NOMO-1 (cell line): ENCODE results near the gene FXN.

Experiments used
- DNase-seq, 2 experiments: peaks; one replicate each; lab custom pipeline; 2025; ENCODE audit not compliant: unreplicated experiment in 2 of 2; lab: John Stamatoyannopoulos, UW

FXN gene

GRCh38 chr9:69062195-69062594, 26.6 kb downstream of the FXN start:
- no peak for DNase-seq

- no peak for DNase-seq
These were observed 28.3 kb downstream of the FXN start for GRCh38 chr9:69063839-69064238.

GRCh38 chr9:69065660-69066059, 30.1 kb downstream of the FXN start:
- no peak for DNase-seq

- DNase-seq: no peak
These were observed 31.4 kb downstream of the FXN start for GRCh38 chr9:69066955-69067354.

GRCh38 chr9:69070201-69070600, 34.6 kb downstream of the FXN start:
- DNase-seq: no peak

- no peak for DNase-seq
These were observed 35.5 kb downstream of the FXN start for GRCh38 chr9:69071059-69071458.

- DNase-seq: no peak
These were observed 37.6 kb downstream of the FXN start for GRCh38 chr9:69073103-69073502.

GRCh38 chr9:69074801-69075200, 39.2 kb downstream of the FXN start:
- DNase-seq: no peak

- no peak for DNase-seq
These were observed 41.0 kb downstream of the FXN start for GRCh38 chr9:69076550-69076949.

GRCh38 chr9:69078069-69078468, 42.5 kb downstream of the FXN start:
- no peak for DNase-seq

- no peak for DNase-seq
These were observed 43.0 kb downstream of the FXN start for GRCh38 chr9:69078581-69078980.

GRCh38 chr9:69079186-69079585, 43.6 kb downstream of the FXN start:
- no peak for DNase-seq

GRCh38 chr9:69081261-69081660, 45.7 kb downstream of the FXN start:
- DNase-seq: no peak

- no peak for DNase-seq
These were observed 47.8 kb downstream of the FXN start for GRCh38 chr9:69083321-69083720.

- no peak for DNase-seq
These were observed 50.2 kb downstream of the FXN start for GRCh38 chr9:69085569-69086283.

- DNase-seq: no peak
These were observed 50.8 kb downstream of the FXN start for GRCh38 chr9:69086312-69086711.

- DNase-seq: no peak
These were observed 51.2 kb downstream of the FXN start for GRCh38 chr9:69086769-69087168.

GRCh38 chr9:69089082-69089481, 53.5 kb downstream of the FXN start:
- no peak for DNase-seq

- no peak for DNase-seq
These were observed 53.9 kb downstream of the FXN start for GRCh38 chr9:69089491-69089890.

- no peak for DNase-seq
These were observed 54.7 kb downstream of the FXN start for GRCh38 chr9:69090140-69090750.

GRCh38 chr9:69090946-69091345, 55.4 kb downstream of the FXN start:
- no peak for DNase-seq

- DNase-seq: no peak
These were observed 58.0 kb downstream of the FXN start for GRCh38 chr9:69093471-69094103.
